NK-92 (cell line): ENCODE data around the gene BDKRB2.

Experiments used
- DNase-seq: peaks from one replicate; lab custom pipeline; 2025; ENCODE audit not compliant: unreplicated experiment; lab: John Stamatoyannopoulos, UW

The BDKRB2 gene

GRCh38 chr14:96197969-96198368 is 6.7 kb upstream of the BDKRB2 start:
- no peak for DNase-seq

DNA sequence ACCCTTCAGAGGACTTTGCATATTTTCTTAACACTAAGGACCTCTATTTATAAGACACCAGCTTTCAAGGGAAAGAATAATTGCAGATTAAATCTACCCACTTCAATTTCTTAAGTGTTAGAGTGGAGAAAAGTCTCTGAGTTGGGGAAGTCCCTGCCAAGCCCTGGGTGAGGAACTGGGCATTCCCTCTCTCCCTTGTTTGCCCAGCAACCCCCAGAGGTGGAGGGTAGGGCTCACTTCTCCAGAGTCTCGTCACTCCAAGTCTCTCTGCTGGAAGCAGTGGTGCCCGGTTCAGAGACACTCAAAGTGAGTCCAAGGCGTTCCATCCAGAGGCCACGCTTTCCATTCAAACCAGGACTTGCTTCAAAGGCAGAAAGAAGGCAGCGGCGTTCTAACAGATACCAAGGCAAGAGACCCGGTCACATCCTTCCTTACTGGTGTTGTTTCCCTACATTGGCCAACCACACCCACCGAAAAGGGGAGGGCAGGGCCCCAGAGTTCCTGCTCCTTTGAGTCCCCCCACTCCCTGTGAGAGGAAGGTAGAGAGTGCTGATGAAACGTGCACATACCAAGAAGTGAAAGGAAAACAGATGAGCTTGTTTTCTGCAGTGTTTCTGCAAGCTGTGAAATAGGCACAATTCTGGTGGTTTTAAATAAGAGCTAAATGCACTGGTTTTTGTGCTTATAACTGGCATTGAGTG is 6.1 kb upstream of the BDKRB2 start:
- no peak for DNase-seq

DNA sequence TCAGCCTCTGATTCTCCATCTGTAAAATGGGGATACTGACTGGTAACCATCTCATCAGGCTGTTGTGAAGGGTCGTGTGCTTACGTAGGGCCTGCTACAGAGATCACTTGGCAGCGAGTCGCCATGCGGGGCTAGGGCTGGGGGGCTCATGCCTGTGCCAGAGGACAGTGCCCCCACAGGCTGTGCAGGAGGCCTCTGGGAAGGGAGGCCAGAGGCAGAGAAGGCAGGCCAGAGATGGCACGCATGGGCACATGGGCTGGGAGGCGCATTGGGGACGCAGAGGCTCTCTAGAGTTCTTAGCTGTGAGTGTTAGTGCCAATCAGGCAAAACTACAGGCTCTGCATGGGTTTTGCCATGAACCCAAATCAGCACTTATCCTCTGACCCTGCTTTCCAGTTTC is 3.5 kb upstream of the BDKRB2 start:
- no peak for DNase-seq

DNA sequence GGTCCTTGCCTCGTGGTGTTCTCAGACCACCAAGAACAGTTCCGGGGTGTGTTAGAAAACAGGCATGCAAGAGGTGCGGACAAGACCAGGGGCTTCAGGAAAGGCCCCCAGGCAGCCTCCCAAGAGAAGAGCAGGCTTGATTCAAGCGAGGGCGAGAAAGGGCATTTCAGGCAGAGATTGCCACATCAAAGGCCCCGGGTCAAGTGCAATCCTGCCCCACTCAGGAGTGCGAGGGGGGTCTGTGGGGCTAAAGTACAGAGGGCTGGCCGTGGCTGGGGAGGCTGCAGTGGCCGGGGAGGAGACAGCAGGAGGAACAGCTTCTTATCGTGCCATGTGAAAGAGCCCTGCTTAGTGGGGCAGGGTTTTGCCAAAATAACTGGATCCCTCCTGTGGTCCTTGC is 2.7 kb upstream of the BDKRB2 start:
- DNase-seq: no peak

DNA sequence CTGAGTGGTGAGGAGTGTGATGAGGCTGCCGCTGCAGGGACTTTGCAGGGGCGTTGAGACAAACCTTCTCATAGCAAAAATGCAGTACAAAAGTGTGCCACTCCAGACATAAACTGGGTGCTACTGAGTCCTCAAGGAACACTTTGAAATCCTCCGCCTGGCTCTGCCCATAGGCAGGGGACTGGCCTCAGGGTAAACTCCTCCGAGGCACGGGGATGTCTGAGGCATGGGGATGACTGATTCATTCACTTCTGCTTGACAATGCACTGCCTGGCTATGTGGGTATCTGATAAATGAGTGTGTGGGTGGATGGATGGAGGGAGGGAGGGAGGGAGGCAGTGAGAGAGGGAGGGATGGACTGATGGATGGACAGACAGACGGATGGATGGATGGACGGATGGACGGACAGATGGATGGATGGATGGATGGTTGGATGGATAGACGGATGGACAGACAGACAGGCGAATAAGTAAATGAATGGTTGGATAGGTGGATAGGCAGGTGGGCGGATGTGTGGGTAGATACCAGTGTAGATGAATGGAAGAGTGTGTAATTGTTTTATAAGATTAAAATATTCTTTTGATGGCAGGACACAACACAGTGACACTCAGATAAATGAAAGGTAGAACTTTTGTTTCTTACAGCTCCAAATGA is 2.1 kb upstream of the BDKRB2 start:
- DNase-seq: no peak

DNA sequence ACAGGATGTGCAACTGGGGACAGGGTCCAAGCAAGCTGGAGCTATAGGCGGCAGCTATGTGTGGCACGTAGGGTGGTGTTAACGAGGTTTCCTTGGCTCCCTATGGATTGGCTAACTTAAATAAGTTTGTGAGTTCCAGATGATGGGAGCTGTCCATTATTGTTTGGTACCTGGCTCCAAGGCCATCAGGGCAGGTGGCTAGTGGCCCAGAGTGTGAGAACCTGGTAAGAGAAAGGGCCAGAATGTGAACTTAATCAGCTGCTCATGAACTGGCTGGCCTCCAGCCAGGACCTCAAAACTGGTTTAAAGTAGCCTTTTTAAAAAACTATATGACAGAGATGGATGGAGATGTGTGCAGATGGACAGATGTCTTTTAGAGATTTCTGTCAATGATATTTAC is 1.5 kb upstream of the BDKRB2 start:
- DNase-seq: no peak

DNA sequence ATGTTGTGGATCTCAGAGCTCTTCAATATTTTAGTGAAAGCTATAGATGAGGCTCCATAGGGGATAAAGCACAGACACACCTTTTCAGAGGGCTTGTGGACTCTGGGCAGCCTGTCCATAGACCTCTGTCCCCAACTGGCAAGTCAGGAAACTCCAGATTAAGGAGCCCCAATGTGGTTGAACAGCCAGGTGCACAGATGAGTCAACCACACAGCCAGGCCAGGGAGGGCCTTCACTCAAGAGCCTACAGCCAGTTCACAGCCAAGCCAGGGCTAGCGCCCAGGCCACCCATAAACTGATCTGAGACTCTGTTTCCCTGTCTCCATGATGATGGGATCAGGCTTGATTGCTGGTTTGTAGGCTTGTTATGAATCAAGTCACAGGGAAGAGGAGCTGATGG is 1.0 kb upstream of the BDKRB2 start:
- no peak for DNase-seq

DNA sequence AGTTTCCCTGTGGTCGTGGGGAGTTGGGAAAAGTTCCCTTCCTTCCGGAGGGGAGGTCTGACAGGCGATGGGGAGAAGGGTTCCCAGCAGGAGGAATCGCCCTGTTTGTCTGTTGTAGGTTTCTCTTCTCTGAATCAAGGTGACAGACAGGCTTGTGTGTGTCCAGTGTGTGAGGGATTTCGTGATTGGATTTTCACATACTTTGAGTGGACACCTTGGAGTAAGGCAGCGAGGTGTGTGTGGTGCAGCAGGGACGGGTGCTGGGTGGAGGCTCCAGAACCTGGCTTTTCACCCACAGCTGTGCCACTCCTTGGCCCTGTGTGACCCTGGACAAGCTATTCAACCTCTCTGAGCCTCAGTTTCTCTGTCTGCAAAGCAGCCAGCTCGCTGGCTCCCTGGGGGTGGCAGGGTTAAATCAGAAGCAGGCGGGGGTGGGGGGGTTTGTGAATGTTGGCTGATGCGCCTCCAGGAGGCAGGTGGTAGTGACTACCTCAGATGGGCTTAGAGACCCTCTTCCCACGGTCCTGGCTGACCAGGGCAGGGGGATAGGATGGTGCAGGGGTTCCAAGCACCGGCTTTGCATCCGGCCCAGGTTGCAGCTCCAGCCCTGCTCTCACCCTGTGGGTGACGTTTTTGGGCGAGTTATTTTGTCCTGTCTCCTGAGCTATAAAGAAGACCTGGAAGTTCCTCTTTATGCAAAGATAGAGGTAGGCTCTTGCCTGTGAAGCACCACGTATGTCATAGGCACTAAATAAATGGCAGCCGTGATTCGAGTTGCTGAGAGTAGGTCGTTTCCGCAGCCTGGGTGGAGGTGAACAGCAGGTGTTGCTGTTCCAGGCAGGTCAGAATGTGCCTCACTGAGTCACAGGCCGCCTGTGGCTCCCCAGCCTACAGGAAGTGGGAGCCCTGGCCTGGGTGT is 679 bp downstream of the BDKRB2 start:
- DNase-seq: no peak

DNA sequence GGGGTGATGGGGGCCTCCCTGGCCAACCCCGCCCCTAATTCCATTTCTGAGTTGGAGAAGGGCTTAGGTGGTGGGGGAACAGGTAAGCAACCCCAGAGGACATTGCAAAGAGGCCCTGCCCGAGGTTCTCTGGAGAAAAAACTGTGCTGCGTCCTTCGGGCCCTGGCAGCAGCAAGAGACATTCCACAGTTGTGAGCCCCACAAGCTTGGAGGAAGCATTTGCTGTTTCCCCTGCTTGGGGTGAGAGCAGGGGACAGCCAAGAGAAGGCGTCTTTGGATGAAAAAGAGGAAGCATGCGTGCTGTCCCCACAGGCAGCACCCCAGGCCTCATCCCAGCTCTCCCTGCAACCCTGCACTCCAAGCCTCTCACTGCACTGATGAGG is 1.3 kb downstream of the BDKRB2 start:
- no peak for DNase-seq

DNA sequence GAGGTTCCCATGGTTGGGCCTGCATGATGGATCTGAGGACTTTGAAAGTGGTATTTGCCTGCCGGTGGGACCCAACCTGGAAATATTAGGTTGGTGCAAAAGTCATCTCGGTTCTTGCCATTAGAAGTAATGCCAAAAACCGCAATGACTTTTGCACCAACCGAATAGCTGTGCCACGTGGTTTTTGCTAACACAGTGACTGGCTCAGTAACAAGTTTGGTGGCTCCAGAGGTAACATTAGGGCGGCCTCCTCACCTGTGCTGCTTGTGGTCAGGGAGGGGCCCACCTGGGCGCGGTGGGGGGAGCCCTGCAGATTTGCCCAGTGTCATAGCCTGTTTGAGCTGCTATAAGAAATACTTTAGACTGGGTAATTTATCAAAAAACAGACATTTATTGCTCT is 1.8 kb downstream of the BDKRB2 start:
- DNase-seq: no peak

- no peak for DNase-seq
Observed at GRCh38 chr14:96207686-96208085, 3.0 kb downstream of the BDKRB2 start.

GRCh38 chr14:96208739-96209138 is 4.1 kb downstream of the BDKRB2 start:
- no peak for DNase-seq

DNA sequence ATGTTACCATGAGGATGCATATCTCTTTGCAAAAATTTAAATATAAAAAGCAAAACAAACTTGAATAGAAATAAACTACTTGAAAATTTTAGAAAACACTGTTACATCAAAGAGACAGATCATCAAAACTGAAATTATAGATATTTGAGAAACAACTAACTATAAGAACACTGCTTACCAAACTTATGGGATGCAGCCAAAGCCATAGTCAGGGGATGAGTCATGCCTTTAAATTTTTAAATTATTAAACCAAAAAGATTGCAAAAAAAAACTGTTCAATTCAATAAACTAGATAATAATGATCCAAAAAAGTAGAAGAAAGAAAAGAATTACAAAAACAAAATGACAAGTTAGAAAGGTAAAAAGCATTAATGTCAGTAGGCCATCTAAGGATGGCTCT is 7.5 kb downstream of the BDKRB2 start:
- no peak for DNase-seq

DNA sequence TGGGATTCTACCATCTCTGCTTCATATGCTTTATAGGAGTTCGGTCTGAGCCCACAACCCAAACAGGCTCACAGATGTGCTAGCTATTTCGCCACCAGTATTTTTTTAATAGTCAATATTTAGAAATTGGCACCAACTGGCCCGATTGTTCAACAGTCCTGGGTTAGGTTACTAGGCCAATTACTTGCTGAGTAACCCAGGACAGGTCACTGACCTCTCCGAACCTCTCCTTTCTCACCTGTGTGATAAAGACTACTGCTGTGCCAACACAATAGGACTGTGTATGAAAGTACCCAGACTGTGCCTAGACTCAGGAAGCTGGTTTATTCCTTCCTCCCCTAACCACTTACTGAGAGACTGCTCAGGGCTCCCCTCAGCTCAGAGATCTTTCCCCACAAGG is 8.3 kb downstream of the BDKRB2 start:
- no peak for DNase-seq

- DNase-seq: no peak
Observed at GRCh38 chr14:96213871-96214465, 9.3 kb downstream of the BDKRB2 start.

DNA sequence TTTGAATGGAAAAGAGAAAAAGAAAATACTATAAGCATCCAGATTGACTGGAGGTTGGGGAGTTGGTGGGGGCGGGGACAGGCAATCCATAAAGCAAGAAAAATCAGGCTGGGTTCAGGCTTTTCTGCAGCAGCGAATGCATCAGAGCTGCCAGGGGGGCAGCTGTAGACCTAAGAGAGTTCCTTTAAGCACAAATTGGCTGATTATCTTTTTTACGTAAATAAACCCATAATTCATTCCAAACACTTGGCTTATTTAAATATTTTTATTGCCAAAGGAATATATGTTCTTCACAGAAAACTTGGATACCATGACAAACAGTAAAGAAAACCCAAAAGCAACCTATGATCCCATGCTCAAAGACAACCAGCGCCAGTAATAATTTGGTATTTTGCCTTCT is 10.2 kb downstream of the BDKRB2 start:
- no peak for DNase-seq

- no peak for DNase-seq
Observed at GRCh38 chr14:96215452-96216244, 11.0 kb downstream of the BDKRB2 start.

- no peak for DNase-seq
Observed at GRCh38 chr14:96216627-96217026, 12.0 kb downstream of the BDKRB2 start.

DNA sequence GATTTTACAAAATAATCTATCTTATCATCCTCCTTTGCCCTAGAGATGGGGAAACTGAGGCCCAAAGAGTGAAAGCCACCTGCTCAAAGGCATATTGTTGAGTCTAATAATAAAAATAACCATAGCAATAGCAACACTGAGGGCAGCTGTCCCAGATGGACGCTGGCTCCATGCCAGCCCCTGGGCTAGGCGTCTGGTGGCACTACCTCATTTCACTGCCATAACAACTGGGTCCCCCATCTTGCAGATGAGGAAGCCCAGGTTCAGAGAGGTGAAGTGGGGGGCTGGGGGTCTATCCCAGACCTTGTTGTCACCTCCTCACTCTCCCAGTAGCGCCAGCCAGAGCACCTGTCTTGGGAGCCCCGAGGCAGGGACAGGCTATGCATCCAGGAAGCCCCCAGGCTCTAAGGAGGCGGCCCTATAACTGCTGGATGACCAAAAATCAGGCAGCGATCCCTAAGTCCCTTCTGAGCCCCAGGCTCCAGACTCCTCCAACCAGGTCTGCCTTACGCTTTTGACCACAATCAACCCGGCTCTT is 12.8 kb downstream of the BDKRB2 start:
- no peak for DNase-seq

DNA sequence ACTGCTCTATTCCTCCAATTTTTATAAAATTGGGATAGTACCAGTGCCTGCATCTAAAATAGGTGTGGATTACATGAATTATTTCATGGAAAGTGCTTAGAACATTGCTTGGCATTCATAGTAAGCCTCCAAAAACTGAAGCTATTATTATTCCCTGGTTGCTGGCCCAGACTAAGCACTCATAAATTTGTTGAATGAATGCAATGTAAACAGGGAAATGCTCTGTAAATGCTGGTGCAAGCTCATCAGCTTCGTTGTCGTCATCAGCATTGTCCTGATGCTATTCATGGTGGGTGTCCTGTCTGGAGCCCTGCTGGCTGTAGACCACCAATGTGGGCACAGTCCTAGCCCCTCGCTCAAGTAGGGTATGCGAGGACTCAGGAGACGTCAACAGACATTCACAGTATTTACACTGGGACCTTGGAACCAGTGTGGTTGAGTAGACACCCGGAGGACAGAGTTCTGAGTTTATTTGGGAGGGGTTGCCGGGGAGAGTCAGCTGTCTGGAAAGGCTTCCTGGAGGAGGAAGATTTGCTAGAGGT is 16.5 kb downstream of the BDKRB2 start:
- DNase-seq: no peak
